C4-2B (cell line): Measurements from ENCODE around the gene PHETA1.

ENCODE experiments used
- ZFX ChIP-seq: fragments of 450-650 bp; IDR thresholded peaks from 2 replicates; pipeline ENCODE4 v1.6.1; 2017
- TF ChIP-seq, protein P1 (sequence below): fragments of 450-650 bp; conservative IDR thresholded peaks from 2 replicates; pipeline ENCODE4 v1.5.1; 2017; ENCODE audit warnings: mild to moderate bottlenecking

DNA sequence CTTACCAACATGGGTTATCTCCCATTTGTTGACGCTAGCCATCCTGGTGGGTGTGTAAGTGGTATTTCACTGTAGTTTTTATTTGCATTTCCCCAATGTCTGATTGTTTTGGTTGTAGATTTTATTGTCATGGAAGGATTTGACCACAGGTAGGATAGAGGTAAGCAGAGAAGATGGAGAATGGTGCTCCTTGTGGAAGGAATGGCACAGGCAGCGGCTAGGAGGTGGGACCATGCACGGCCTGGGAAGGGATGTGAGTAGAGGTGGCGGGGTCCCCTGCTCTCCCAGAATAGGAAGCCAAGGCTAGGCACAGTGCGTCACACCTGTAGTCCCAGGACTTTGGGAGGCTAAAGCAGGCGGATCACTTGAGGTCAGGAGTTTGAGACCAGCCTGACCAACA lies 41.4 kb downstream of the PHETA1 start:
- TF ChIP-seq, protein P1, sequence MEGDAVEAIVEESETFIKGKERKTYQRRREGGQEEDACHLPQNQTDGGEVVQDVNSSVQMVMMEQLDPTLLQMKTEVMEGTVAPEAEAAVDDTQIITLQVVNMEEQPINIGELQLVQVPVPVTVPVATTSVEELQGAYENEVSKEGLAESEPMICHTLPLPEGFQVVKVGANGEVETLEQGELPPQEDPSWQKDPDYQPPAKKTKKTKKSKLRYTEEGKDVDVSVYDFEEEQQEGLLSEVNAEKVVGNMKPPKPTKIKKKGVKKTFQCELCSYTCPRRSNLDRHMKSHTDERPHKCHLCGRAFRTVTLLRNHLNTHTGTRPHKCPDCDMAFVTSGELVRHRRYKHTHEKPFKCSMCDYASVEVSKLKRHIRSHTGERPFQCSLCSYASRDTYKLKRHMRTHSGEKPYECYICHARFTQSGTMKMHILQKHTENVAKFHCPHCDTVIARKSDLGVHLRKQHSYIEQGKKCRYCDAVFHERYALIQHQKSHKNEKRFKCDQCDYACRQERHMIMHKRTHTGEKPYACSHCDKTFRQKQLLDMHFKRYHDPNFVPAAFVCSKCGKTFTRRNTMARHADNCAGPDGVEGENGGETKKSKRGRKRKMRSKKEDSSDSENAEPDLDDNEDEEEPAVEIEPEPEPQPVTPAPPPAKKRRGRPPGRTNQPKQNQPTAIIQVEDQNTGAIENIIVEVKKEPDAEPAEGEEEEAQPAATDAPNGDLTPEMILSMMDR = no peak; the same call in 1 of the 2 replicates
- no peak for TF ChIP-seq ZFX
